Measurements from ENCODE around the gene SNX32.

DNA sequence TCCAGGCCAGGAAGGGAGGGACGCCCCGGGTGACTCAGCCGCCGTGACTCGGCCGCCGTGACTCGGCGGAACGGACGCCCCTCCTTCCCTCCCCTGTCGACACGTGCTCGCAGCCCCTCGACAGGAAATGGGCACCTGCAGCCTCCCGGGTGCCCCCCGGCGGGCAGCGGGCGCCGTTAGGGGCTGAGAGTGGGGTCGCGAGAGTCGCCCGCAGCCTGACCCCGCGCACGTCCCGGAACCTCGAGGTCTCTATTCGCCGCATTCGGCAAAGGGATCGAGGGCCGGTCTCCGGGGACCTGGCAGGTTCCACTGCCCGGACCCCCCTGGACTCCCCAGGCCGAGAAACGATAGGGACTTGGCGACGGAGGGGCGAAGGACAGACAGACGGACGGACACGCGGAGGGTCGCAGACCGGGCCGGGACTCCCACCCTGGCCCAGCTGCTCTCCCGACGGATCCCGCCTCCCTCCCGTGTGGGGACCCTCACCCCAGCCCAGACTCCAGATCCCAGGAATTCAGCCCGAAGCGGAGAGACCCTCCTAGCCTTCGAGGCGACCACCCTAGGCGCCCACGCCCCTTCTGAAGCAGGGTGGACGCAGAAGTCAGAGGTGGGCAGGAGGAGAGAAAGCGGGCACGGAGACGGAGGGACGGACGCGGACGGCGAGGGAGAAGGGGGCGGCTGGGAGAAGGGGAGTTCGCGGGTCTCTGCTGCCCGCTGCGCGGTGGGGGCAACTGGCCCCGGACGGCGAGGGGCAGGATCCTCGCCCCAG, 65.8 kb downstream of the SNX32 start:
- no peak for TF ChIP-seq CTCF (IDR thresholded peaks at IDR 0.05)
- TF ChIP-seq POLR2AphosphoS5 (IDR thresholded peaks at IDR 0.05; ENCODE audit: low read depth, low read length): peak; percentile 65

Data from Panc1 (cell line).